Upper lobe of left lung (tissue), 4 donors: ENCODE data around the gene EFHD1.

ENCODE experiments used
- CTCF ChIP-seq, 6 experiments: fragments of 450-650 bp in 4 of 6; fragments of 200-600 bp in 2 of 6; sonication (generic) in 2 of 6; IDR thresholded peaks; one replicate each; pipeline ENCODE4 v1.5.1; 2016 to 2019; ENCODE audit warnings: antibody characterized with exemption in 6 of 6
- POLR2A ChIP-seq, 4 donors: fragments of 450-650 bp; IDR thresholded peaks; one replicate each; pipeline ENCODE4 v1.5.1; 2016 to 2017; ENCODE audit warnings: antibody characterized with exemption in 4 of 4, mild to moderate bottlenecking in 2 of 4
- POLR2AphosphoS5 ChIP-seq, 2 donors: sonication (generic); formaldehyde crosslinking; IDR thresholded peaks; one replicate each; pipeline ENCODE4 v1.5.1; 2017; ENCODE audit warnings: antibody characterized with exemption in 2 of 2

- TF ChIP-seq CTCF (IDR thresholded peaks at IDR 0.05) (no peak), POLR2AphosphoS5 (IDR thresholded peaks at IDR 0.05) (no peak), POLR2A (IDR thresholded peaks at IDR 0.05) (no peak)
Observed at GRCh38 chr2:232626584-232626983, 6.8 kb upstream of the EFHD1 start.
